H9 (cell line): ENCODE results near the gene AKT3. TPM values are rescaled to one million over a fixed set of nuclear protein-coding genes. Genes with fewer than 3 reads are reported as not detected.

Experiments used
- DNase-seq: peaks from one replicate; pipeline ENCODE4 v3.0.0-alpha.2; 2017
- H2AFZ ChIP-seq: one replicate; pipeline ENCODE4 v1.6.1; 2013; ENCODE audit warnings: mild to moderate bottlenecking, low read length, control low read depth, moderate library complexity
- H2AK5ac ChIP-seq: 2 replicates; pipeline ENCODE4 v1.6.1; 2013; ENCODE audit warnings: low read length, control low read depth, mixed read lengths; ENCODE audit not compliant: insufficient read length
- H2BK120ac ChIP-seq: one replicate; pipeline ENCODE4 v1.6.1; 2013; ENCODE audit warnings: low read depth, mild to moderate bottlenecking, low read length, control low read depth, inconsistent platforms; ENCODE audit not compliant: poor library complexity, severe bottlenecking
- H2BK12ac ChIP-seq: 2 replicates; pipeline ENCODE4 v1.6.1; 2013; ENCODE audit warnings: low read length, control low read depth, mixed read lengths, low read depth; ENCODE audit not compliant: insufficient read length
- H2BK15ac ChIP-seq: 2 replicates; pipeline ENCODE4 v1.6.1; 2013; ENCODE audit warnings: low read depth, low read length, control low read depth
- H2BK20ac ChIP-seq: one replicate; pipeline ENCODE4 v1.6.1; 2013; ENCODE audit warnings: low read depth, mild to moderate bottlenecking, low read length, control low read depth, inconsistent platforms; ENCODE audit not compliant: poor library complexity, severe bottlenecking
- H2BK5ac ChIP-seq: 2 replicates; pipeline ENCODE4 v1.6.1; 2013; ENCODE audit warnings: low read length, control low read depth, mixed read lengths; ENCODE audit not compliant: insufficient read length
- H3K14ac ChIP-seq: 2 replicates; pipeline ENCODE4 v1.6.1; 2013; ENCODE audit warnings: low read length, control low read depth; ENCODE audit not compliant: insufficient read depth
- H3K18ac ChIP-seq: 2 replicates; pipeline ENCODE4 v1.6.1; 2013; ENCODE audit warnings: low read depth, mild to moderate bottlenecking, mixed read lengths, low read length, control low read depth; ENCODE audit not compliant: insufficient read length
- H3K23ac ChIP-seq: 2 replicates; pipeline ENCODE4 v1.6.1; 2013; ENCODE audit warnings: low read length, control low read depth, mixed read lengths, low read depth; ENCODE audit not compliant: insufficient read length
- H3K23me2 ChIP-seq: 2 replicates; pipeline ENCODE4 v1.6.1; 2013; ENCODE audit warnings: low read depth, mild to moderate bottlenecking, mixed read lengths, low read length, control low read depth; ENCODE audit not compliant: insufficient read length, poor library complexity, severe bottlenecking
- H3K27ac ChIP-seq: 2 replicates; pipeline ENCODE4 v1.5.1; 2013; ENCODE audit warnings: low read length, control low read depth, mixed read lengths, low read depth; ENCODE audit not compliant: insufficient read length
- H3K27me3 ChIP-seq: 2 replicates; pipeline ENCODE4 v1.6.1; 2013; ENCODE audit warnings: low read length, control low read depth, inconsistent platforms; ENCODE audit not compliant: insufficient read depth
- H3K4ac ChIP-seq: 2 replicates; pipeline ENCODE4 v1.6.1; 2013; ENCODE audit warnings: low read depth, mild to moderate bottlenecking, control low read depth, inconsistent platforms, low read length, moderate library complexity
- H3K4me1 ChIP-seq: 2 replicates; pipeline ENCODE4 v1.6.1; 2013; ENCODE audit warnings: low read length, control low read depth, inconsistent platforms; ENCODE audit not compliant: insufficient read depth
- H3K4me2 ChIP-seq: 2 replicates; pipeline ENCODE4 v1.6.1; 2013; ENCODE audit warnings: low read length, control low read depth, mixed read lengths; ENCODE audit not compliant: insufficient read length, insufficient read depth
- H3K56ac ChIP-seq: 2 replicates; pipeline ENCODE4 v1.6.1; 2013; ENCODE audit warnings: low read depth, mild to moderate bottlenecking, mixed read lengths, low read length, control low read depth; ENCODE audit not compliant: insufficient read length
- H3K79me1 ChIP-seq: 2 replicates; pipeline ENCODE4 v1.6.1; 2013; ENCODE audit warnings: low read depth, mild to moderate bottlenecking, moderate library complexity, low read length, control low read depth, inconsistent platforms; ENCODE audit not compliant: insufficient read depth, poor library complexity, severe bottlenecking
- H3K79me2 ChIP-seq: 2 replicates; pipeline ENCODE4 v1.6.1; 2013; ENCODE audit warnings: low read length, control low read depth, inconsistent platforms; ENCODE audit not compliant: insufficient read depth
- H3K9ac ChIP-seq: 2 replicates; pipeline ENCODE4 v1.6.1; 2013; ENCODE audit warnings: low read length, control low read depth, mixed read lengths; ENCODE audit not compliant: insufficient read length; ENCODE audit errors: extremely low read depth
- H3K9me3 ChIP-seq: one replicate; pipeline ENCODE4 v1.6.1; 2013; ENCODE audit warnings: low read depth, low read length, inconsistent platforms; ENCODE audit not compliant: control insufficient read depth
- H3T11ph ChIP-seq: one replicate; pipeline ENCODE4 v1.6.1; 2013; ENCODE audit warnings: mild to moderate bottlenecking, low read length, control low read depth, inconsistent platforms
- H4K20me1 ChIP-seq: one replicate; pipeline ENCODE4 v1.6.1; 2013; ENCODE audit not compliant: control insufficient read depth, insufficient read length, insufficient read depth
- H4K5ac ChIP-seq: 2 replicates; pipeline ENCODE4 v1.6.1; 2013; ENCODE audit warnings: low read depth, mild to moderate bottlenecking, mixed read lengths, low read length, control low read depth; ENCODE audit not compliant: insufficient read length
- H4K8ac ChIP-seq: replicated peaks from 2 replicates; pipeline ENCODE4 v1.6.1; 2013; ENCODE audit warnings: low read length, control low read depth, mixed read lengths, low read depth; ENCODE audit not compliant: insufficient read length
- H4K91ac ChIP-seq: 2 replicates; pipeline ENCODE4 v1.6.1; 2013; ENCODE audit warnings: low read depth, mild to moderate bottlenecking, moderate library complexity, mixed read lengths, low read length, control low read depth; ENCODE audit not compliant: insufficient read length
- H3K27ac Mint-ChIP-seq, 3 experiments: 2 replicates in 2 of 3; 3 replicates in 1 of 3; pipeline ENCODE4 v1.8.0; 2020 to 2021; ENCODE audit warnings: mixed read lengths in 3 of 3, mild to moderate bottlenecking in 1 of 3, moderate library complexity in 1 of 3
- H3K27me3 Mint-ChIP-seq: 2 replicates; pipeline ENCODE4 v1.8.0; 2021; ENCODE audit warnings: low read depth, mild to moderate bottlenecking, moderate library complexity, mixed read lengths
- H3K36me3 Mint-ChIP-seq, 3 experiments: 2 replicates in 2 of 3; 3 replicates in 1 of 3; pipeline ENCODE4 v1.8.0; 2020 to 2021; ENCODE audit warnings: low read depth in 3 of 3, mixed read lengths in 3 of 3; ENCODE audit not compliant: insufficient read depth in 1 of 3
- H3K4me1 Mint-ChIP-seq, 2 experiments: 2 replicates each; pipeline ENCODE4 v1.8.0; 2020; ENCODE audit warnings: mixed read lengths in 2 of 2
- H3K4me3 Mint-ChIP-seq, 2 experiments: 2 replicates in 1 of 2; 3 replicates in 1 of 2; pipeline ENCODE4 v1.8.0; 2020 to 2021; ENCODE audit warnings: mild to moderate bottlenecking in 2 of 2, mixed read lengths in 2 of 2, moderate library complexity in 1 of 2
- H3K9me3 Mint-ChIP-seq, 2 experiments: 2 replicates in 1 of 2; 3 replicates in 1 of 2; pipeline ENCODE4 v1.8.0; 2020; ENCODE audit warnings: mild to moderate bottlenecking in 2 of 2, mixed read lengths in 2 of 2, moderate library complexity in 1 of 2
- WGBS: extraction: QIAGEN DNeasy Blood & Tissue Kit; methylation state at CpG from one replicate; pipeline ENCODE4 v1.1.7; 2013; ENCODE audit warnings: missing lambda C conversion rate, low lambda C conversion rate, mixed read lengths; ENCODE audit not compliant: insufficient read length; ENCODE audit errors: extremely low coverage; 5-methylcytosine and 5-hydroxymethylcytosine counted together
- total RNA-seq: library from RNA; stranded (reverse); gene quantifications from 2 replicates; pipeline ENCODE4 v1.2.1, GENCODE V29; 2021
- TF ChIP-seq, protein P1 (sequence below): fragments of 200-600 bp; sonication (generic); conservative IDR thresholded peaks from 3 replicates; pipeline ENCODE4 v1.8.0; 2021; ENCODE audit warnings: antibody characterized with exemption, mild to moderate bottlenecking

Gene AKT3
- total RNA-seq, 1 experiment from 2014 or later = 27.8 TPM

DNA sequence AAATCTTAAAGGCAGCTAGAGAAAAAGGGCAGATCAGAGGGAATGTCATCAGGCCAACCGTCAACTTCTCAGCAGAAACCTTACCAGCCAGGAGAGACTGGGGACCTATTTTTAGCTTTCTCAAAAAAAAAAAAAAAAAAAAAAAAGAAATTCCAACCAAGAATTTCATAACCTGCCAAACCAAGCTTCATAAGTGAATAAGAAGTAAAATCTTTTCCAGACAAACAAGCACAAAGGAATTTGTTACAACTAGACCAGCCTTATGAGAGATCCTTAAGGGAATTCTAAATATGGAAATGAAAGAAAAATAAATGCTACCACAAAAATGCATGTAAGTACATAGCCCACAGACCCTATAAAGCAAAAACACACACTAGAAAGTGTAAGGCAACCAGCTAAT is 267.7 kb downstream of the AKT3 start:
- H3T11ph ChIP-seq = no peak overlapping the region
- no peak overlapping the region for H2AK5ac ChIP-seq
- no peak overlapping the region for H2AFZ ChIP-seq
- H3K27ac ChIP-seq = no peak overlapping the region
- H3K4me1 Mint-ChIP-seq = no peaks in the 10 kb centered on the region
- peaks cover 12 to 49% (median 31%) of the 10 kb centered on the region in 3 experiments for H3K36me3 Mint-ChIP-seq
- no peak overlapping the region for H2BK5ac ChIP-seq
- H3K4me3 Mint-ChIP-seq = no peak overlapping the region
- H3K27me3 ChIP-seq = no peaks in the 10 kb centered on the region
- TF ChIP-seq, protein P1, sequence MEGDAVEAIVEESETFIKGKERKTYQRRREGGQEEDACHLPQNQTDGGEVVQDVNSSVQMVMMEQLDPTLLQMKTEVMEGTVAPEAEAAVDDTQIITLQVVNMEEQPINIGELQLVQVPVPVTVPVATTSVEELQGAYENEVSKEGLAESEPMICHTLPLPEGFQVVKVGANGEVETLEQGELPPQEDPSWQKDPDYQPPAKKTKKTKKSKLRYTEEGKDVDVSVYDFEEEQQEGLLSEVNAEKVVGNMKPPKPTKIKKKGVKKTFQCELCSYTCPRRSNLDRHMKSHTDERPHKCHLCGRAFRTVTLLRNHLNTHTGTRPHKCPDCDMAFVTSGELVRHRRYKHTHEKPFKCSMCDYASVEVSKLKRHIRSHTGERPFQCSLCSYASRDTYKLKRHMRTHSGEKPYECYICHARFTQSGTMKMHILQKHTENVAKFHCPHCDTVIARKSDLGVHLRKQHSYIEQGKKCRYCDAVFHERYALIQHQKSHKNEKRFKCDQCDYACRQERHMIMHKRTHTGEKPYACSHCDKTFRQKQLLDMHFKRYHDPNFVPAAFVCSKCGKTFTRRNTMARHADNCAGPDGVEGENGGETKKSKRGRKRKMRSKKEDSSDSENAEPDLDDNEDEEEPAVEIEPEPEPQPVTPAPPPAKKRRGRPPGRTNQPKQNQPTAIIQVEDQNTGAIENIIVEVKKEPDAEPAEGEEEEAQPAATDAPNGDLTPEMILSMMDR = no peak
- peaks cover 33 to 36% of the 10 kb centered on the region in 2 experiments for H3K9me3 Mint-ChIP-seq
- H2BK12ac ChIP-seq = no peak overlapping the region
- H4K5ac ChIP-seq = no peak overlapping the region
- H3K23me2 ChIP-seq = no peaks in the 10 kb centered on the region
- no peak overlapping the region for H3K4ac ChIP-seq
- no peak overlapping the region for H2BK20ac ChIP-seq
- no peak overlapping the region for H4K91ac ChIP-seq
- no peaks in the 10 kb centered on the region for H3K79me1 ChIP-seq
- H3K23ac ChIP-seq = no peak overlapping the region
- no peaks in the 10 kb centered on the region for H3K9me3 ChIP-seq
- no peak overlapping the region for H3K56ac ChIP-seq
- H3K14ac ChIP-seq = no peak overlapping the region
- H3K4me2 ChIP-seq = no peak overlapping the region
- no peak overlapping the region for H3K18ac ChIP-seq
- H3K27me3 Mint-ChIP-seq = no peaks in the 10 kb centered on the region; the same call in 1 of the 2 replicates
- no peak overlapping the region for H3K27ac Mint-ChIP-seq
- WGBS = no CpG with 5 or more reads among the region's 1 CpG
- H3K79me2 ChIP-seq = no peaks in the 10 kb centered on the region
- H2BK15ac ChIP-seq = no peak overlapping the region
- no peak overlapping the region for H2BK120ac ChIP-seq
- H4K20me1 ChIP-seq = no peaks in the 10 kb centered on the region
- no peak overlapping the region for H3K9ac ChIP-seq
- no peaks in the 10 kb centered on the region for H3K4me1 ChIP-seq
- no peak overlapping the region for H4K8ac ChIP-seq
- no peak for DNase-seq
